ENCODE data around the gene SHISAL1. TPM values are rescaled to one million over a fixed set of nuclear protein-coding genes. Genes with fewer than 3 reads are reported as not detected.

The SHISAL1 gene
- total and polyA plus RNA-seq, 2 donors (not counting 1 experiment from before 2014, with no cell fraction given), result not detected

DNA sequence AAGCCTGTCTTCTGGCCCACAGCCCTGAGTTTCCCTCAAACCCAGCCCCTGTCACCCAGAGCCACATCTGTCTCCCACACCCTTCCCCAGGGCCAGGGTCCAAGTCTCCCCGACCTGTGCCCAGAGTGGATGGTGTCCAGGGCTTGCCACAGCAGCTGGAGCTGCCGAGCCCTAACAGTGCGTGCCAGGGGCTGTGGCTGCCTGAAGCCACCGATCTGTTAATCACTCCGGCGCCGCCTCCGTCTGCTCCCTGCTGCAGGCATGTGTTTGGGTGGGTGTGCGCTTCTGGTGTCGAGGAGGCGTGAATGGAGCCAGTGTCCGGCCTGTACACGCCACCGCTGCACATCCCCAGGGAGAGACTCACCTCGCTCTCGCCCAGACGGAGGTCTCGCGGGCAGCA is 26.1 kb downstream of the SHISAL1 start:
- H3K4me3 Mint-ChIP-seq, result no peak overlapping the region
- H3K9ac ChIP-seq (ENCODE audit: low read length), result no peak overlapping the region
- ATAC-seq (ENCODE audit: low read depth) (no peak), DNase-seq (no peak)
- WGBS (ENCODE audit: insufficient coverage), result 94% methylated on average over 19 of the region's 19 CpGs
- H3K27ac Mint-ChIP-seq, result no peak overlapping the region
- H3K36me3 ChIP-seq (replicated peaks in 1 of 2; ENCODE audit: control extremely low read depth in 1 of 2, control insufficient read depth in 1 of 2, extremely low read depth in 1 of 2, insufficient read depth in 2 of 2, low read length in 1 of 2), result no peaks in the 10 kb centered on the region
- H3K9me3 ChIP-seq (ENCODE audit: control extremely low read depth in 1 of 3, control insufficient read depth in 2 of 3, insufficient read depth in 1 of 3, low read length in 2 of 3), result no peaks in the 10 kb centered on the region
- no peaks in the 10 kb centered on the region for H3K4me1 Mint-ChIP-seq
- H3K27ac ChIP-seq (ENCODE audit: low read length in 2 of 2), result no peak overlapping the region
- H4K20me1 ChIP-seq (ENCODE audit: control insufficient read depth, insufficient read depth, low read length, poor library complexity, severe bottlenecking), result no peaks in the 10 kb centered on the region
- H3K4me2 ChIP-seq (replicated peaks; ENCODE audit: low read depth, low read length, poor library complexity, severe bottlenecking), result no peak overlapping the region
- no peaks in the 10 kb centered on the region for H3K9me3 Mint-ChIP-seq (ENCODE audit: insufficient read depth)
- H3K79me2 ChIP-seq (ENCODE audit: control insufficient read depth, insufficient read depth, low read length), result no peaks in the 10 kb centered on the region
- intact Hi-C loops (cut with micrococcal nuclease), result no loop called here
- ChIA-PET POLR2A (no interaction called here), CTCF (no interaction called here)
- H2AFZ ChIP-seq (ENCODE audit: insufficient read depth, low read depth, low read length, poor library complexity, severe bottlenecking), result no peak overlapping the region
- H3K4me3 ChIP-seq (ENCODE audit: control extremely low read depth in 1 of 5, extremely low read depth in 1 of 5, insufficient read depth in 1 of 5, low read depth in 2 of 5, low read length in 4 of 5), result no peak overlapping the region
- TF ChIP-seq, protein P1, sequence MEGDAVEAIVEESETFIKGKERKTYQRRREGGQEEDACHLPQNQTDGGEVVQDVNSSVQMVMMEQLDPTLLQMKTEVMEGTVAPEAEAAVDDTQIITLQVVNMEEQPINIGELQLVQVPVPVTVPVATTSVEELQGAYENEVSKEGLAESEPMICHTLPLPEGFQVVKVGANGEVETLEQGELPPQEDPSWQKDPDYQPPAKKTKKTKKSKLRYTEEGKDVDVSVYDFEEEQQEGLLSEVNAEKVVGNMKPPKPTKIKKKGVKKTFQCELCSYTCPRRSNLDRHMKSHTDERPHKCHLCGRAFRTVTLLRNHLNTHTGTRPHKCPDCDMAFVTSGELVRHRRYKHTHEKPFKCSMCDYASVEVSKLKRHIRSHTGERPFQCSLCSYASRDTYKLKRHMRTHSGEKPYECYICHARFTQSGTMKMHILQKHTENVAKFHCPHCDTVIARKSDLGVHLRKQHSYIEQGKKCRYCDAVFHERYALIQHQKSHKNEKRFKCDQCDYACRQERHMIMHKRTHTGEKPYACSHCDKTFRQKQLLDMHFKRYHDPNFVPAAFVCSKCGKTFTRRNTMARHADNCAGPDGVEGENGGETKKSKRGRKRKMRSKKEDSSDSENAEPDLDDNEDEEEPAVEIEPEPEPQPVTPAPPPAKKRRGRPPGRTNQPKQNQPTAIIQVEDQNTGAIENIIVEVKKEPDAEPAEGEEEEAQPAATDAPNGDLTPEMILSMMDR (IDR thresholded peaks at IDR 0.05), result no peak
- no peak for TF ChIP-seq EZH2 (IDR thresholded peaks at IDR 0.05; ENCODE audit: borderline replicate concordance, insufficient read depth, low read depth, low read length, poor library complexity, severe bottlenecking)
- H3K27me3 Mint-ChIP-seq, result peaks cover 27% of the 10 kb centered on the region
- no peaks in the 10 kb centered on the region for H3K27me3 ChIP-seq (replicated peaks in 1 of 4; ENCODE audit: control extremely low read depth in 1 of 4, control insufficient read depth in 3 of 4, insufficient read depth in 4 of 4, low read length in 3 of 4)
- no peaks in the 10 kb centered on the region for H3K4me1 ChIP-seq (ENCODE audit: control insufficient read depth in 2 of 2, insufficient read depth in 2 of 2, low read length in 2 of 2)

DNA sequence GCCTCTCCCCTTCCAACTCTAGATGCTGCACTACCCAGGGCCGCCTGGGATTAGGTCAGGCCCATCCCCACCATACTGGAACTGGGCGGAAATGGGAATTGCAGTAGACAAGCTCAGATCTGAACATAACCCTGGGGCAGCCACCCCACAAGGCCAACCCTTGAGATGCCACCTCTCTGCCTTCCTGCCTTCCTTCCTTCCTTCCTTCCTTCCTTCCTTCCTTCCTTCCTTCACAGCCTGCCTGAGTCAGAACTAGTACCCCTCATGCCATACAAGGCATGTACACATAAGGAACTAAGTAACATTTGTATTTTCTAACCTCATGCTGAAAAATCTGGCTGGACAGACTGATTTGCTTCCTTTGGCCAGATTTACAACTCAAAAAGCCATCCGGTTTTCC is 28.0 kb downstream of the SHISAL1 start:
- Mint-ChIP-seq H3K4me3 (no peak overlapping the region), H3K4me1 (no peaks in the 10 kb centered on the region), H3K27ac (no peak overlapping the region), H3K9me3 (ENCODE audit: insufficient read depth) (no peaks in the 10 kb centered on the region), H3K27me3 (peaks cover 29% of the 10 kb centered on the region)
- no peak overlapping the region for H3K4me2 ChIP-seq (replicated peaks; ENCODE audit: low read depth, low read length, poor library complexity, severe bottlenecking)
- peaks cover 0 to 7% (median 0%) of the 10 kb centered on the region in 4 experiments for H3K27me3 ChIP-seq (replicated peaks in 1 of 4; ENCODE audit: control extremely low read depth in 1 of 4, control insufficient read depth in 3 of 4, insufficient read depth in 4 of 4, low read length in 3 of 4)
- 59% methylated on average over 2 of the region's 3 CpGs for WGBS (ENCODE audit: insufficient coverage)
- DNase-seq (no peak), ATAC-seq (ENCODE audit: low read depth) (no peak)
- H3K4me1 ChIP-seq (ENCODE audit: control insufficient read depth in 2 of 2, insufficient read depth in 2 of 2, low read length in 2 of 2), result no peaks in the 10 kb centered on the region
- no peaks in the 10 kb centered on the region for H3K79me2 ChIP-seq (ENCODE audit: control insufficient read depth, insufficient read depth, low read length)
- H2AFZ ChIP-seq (ENCODE audit: insufficient read depth, low read depth, low read length, poor library complexity, severe bottlenecking), result no peak overlapping the region
- ChIA-PET CTCF (no interaction called here), POLR2A (no interaction called here)
- intact Hi-C loops (cut with micrococcal nuclease), result no loop called here
- H4K20me1 ChIP-seq (ENCODE audit: control insufficient read depth, insufficient read depth, low read length, poor library complexity, severe bottlenecking), result no peaks in the 10 kb centered on the region
- H3K27ac ChIP-seq (ENCODE audit: low read length in 2 of 2), result no peak overlapping the region
- no peak overlapping the region for H3K4me3 ChIP-seq (ENCODE audit: control extremely low read depth in 1 of 5, extremely low read depth in 1 of 5, insufficient read depth in 1 of 5, low read depth in 2 of 5, low read length in 4 of 5)
- H3K9ac ChIP-seq (ENCODE audit: low read length), result no peak overlapping the region
- H3K36me3 ChIP-seq (replicated peaks in 1 of 2; ENCODE audit: control extremely low read depth in 1 of 2, control insufficient read depth in 1 of 2, extremely low read depth in 1 of 2, insufficient read depth in 2 of 2, low read length in 1 of 2), result no peaks in the 10 kb centered on the region
- TF ChIP-seq, protein P1 (IDR thresholded peaks at IDR 0.05), result no peak
- no peak for TF ChIP-seq EZH2 (IDR thresholded peaks at IDR 0.05; ENCODE audit: borderline replicate concordance, insufficient read depth, low read depth, low read length, poor library complexity, severe bottlenecking)
- no peaks in the 10 kb centered on the region for H3K9me3 ChIP-seq (ENCODE audit: control extremely low read depth in 1 of 3, control insufficient read depth in 2 of 3, insufficient read depth in 1 of 3, low read length in 2 of 3)
